Activated CD4-positive, alpha-beta T cell treated with anti-CD3 and anti-CD28 coated beads, Interleukin-2, amount 50 U/mL, for 48 hours (primary cell): ENCODE data around the gene LRIG1.

Experiments used
- DNase-seq, 2 experiments: peaks; one replicate each; pipeline ENCODE4 v3.0.0-alpha.2; 2020

LRIG1 gene

DNA sequence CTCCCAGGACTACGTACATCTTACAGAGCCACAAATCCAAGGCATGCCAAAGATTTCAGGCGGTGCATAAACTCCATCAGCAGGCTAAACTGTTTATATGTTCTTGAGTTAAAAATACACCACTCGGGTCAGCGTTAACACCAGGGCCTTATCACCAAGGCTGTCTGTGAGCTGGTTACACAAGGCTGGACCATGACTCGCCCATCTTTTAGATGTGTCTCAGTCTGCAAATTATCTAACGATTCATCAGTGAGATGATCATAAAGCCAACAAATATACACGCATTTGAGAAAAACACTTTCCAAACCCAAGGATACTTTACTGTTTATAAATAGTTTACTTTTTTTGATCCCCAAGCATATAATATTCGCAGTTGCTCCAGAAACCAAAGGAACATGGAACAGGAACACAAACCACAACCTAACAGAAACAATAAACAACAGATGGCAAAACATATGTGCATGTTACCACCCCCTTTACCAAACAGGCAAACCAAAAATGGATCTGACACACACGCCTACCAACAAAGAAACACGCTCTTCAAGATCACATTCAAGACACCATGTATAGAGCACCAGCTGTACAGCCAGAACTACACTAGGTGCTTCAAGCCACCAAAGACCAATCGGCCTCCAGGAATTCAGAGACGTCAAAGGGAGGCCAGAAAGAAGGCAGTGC is 15.4 kb downstream of the LRIG1 start:
- no peak for DNase-seq

DNA sequence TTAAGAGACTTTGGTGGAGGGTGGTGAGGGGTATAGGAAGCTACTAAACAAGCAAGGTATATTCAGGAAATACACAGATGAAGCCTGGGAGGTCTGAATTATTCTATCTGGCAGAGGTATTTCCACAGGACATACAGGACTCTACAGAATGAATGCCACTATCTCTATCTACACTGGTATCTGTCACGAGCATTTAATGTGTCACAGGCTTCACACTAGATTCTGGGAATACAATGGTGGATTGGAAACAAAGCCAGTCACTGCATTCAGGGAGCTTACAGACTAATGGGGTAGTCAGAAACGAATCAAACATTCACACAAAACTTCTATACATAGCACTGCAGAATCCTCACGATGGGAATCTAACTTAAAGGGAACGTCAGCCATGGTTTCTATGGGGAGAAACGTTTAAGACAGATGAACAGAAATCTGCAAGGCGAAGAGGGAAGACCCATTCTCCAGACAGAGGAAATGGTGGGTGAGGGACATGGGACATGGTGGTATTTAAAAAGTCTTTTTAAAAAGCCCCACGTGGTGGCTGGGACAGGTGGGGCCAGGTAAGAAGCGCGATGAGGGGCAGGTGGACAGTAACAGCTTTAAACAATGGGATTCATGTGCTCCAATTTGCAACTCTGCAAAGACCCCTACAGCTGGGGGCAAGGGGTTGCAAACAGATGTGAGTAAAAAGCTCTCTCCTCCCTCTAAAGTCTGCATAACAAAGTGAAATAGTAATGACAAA is 16.5 kb downstream of the LRIG1 start:
- DNase-seq: no peak

DNA sequence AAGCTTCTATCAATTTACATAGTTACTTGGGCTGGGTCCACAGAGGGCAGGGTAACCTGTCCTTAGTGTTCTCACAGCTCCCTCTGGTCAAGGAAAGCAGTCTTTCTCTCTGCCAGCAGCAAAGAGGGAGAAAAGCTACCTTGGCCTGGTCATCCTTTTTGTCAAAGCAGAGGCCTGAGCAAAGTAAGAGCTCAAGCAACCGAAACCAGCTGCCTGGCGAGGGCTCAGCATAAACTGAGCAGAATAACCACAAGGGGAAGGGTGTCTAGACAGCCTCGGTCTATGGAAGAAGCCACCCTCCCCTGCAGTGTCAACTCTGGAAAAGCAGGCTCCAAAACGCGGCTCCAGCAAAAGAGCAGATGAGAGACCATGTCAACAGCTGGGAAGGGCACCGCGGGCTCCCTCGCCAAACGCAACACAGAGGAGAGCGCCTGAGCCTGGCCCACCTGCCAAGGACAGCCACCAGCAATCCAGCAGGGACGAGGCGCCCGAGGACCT is 17.4 kb downstream of the LRIG1 start:
- no peak for DNase-seq

DNA sequence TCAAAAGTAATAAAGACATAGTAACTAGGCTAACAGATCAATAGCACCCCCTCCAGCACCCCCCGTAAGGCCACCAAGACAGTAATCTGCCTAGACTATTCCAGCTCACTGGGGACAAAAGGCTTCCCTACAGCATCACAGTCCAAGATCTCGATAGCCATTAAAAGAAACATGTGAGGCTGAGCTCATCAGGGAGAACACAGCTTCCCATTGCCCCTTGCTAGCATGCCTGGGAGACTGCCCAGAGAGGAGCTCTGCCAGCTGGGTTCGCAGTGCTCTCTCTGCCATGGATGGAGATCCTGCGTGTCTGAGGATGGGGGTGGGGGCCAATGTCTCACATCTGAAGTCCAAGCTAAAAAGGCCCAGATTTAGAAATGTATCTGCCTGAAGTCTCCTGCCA is 17.8 kb downstream of the LRIG1 start:
- DNase-seq: no peak

DNA sequence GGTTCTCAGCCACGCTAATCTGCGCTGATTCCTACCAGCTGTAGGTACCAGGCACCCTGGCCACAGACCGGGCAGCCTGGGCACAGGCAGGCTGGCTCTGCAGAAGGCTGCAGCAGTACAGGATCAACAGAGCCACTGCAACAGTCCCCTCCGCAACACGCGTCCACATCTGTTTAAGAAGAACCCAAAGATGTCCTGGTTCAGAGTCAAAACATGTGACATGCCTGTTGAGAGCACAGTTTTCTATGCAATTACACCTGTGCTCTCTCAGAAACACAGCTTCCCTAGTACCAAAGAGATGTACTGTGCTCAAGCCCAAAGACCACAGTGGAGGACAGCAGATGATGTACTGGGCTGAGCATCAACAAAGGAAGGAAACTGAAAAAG is 18.8 kb downstream of the LRIG1 start:
- no peak for DNase-seq

DNA sequence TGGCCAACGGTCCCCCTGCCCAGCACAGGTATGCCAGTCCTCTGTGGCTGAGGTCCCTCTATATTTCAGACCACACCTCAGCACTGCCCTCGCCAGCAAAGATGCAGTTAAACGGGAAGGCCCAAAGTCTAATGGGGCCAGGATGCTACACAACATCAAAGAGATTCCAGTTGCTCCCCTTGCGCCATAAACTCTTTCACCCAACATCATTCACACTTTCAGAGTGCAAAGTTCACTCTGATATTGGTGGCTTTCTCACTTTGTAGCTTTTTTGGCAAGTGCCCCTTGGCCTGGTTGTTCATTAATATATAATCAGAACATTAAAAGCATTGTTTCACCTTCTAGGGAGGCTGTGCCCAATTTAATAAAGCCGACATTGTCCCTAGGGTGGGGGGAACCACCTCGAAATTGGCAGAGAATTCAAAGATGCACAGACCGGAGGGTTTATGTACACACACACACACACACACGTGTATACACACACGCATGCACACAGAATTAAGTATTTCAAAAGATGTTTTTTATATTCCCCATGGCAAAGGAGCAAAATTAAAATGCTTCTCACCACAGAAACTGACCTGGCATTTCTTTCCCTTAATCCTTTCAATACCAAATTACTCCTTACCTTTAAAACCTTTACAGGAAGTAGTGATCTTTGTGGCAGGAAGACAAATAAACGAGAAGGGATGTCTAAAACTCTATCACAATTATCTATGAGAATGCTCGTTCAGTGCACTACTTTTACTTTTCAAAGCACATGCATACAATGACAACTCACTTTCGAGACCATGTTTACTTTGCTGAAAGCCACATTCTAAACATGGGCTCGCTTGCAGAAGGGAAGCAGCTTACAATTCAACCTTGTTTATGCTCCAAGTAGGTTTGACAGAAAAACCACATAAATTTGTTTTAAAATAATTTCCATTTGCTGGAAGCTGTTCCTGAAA is 19.5 kb downstream of the LRIG1 start:
- no peak for DNase-seq

DNA sequence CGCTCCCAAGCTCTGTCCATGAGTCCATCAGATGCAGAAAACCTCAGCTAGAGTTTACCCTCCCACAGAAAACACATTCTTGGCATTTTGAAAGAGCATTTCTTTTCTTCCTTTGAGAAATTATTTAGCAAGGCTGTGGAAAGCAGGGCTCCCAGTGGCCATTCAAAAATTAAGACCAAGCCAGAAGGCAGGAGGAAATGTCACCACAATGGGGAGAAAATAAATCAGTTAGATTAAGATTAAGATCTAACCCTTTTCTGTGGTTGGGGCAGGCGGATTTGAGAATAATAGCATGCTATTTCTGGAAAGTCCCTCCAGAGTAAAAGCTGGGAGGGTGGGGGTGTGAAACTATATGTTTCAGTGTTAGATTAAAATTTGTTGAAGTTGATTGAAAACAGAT is 20.2 kb downstream of the LRIG1 start:
- peak in 1 of 2 experiments; percentile 41 for DNase-seq

DNA sequence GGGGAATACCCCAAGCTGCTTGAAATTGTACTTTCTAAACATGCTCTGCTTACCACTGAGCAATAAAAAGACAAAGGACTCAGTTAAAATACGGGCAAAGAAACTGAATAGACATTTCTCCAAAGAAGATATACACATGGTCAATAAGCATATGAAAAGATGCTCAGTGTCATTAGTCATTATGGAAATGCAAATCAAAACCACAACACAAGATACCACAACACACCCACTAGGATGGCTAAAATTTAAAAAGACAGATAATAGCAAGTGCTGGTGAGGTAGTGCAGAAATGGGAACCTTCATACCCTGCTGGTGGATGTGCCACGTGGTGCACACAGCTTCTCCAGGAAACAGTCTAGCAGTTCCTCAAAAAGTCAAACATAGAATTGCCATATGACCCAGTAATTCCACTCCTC is 21.3 kb downstream of the LRIG1 start:
- no peak for DNase-seq

DNA sequence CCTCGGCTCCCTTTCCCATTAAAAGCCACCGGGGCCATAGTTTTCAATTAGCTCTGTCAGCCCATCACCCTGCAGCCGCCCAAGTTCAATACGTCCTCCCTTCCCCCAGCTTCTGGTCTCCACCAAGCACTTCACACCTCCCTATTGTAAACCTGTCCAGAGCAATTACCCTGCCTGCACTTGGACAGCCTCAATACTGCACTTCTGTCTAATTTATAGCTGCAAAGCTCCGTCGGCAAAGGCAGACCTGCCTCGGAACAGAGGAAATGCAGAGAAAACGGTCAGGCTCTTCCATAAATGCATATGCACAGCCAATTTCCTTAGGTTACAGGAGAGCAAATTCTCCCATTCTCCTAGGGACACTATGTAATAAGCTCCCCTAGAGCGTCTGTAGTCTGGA is 21.9 kb downstream of the LRIG1 start:
- no peak for DNase-seq

DNA sequence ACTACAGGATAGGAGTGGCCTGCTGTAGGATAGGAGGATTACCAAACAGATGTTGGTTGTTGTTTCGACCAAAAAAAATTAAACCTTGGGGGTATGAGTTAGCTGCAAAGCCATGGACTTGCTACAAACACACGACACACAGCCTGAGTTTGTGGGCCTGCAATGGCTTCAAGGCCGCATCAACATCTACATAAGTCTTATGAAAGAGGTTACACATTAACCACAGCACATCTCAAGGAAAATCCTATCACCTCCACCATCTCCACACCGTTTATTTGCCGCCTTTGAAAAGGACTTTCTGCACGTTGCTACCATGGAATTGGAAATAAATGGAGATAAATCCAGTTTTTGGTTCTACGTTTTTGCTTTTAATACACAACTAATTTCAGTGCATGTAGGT is 23.0 kb downstream of the LRIG1 start:
- DNase-seq: no peak

DNA sequence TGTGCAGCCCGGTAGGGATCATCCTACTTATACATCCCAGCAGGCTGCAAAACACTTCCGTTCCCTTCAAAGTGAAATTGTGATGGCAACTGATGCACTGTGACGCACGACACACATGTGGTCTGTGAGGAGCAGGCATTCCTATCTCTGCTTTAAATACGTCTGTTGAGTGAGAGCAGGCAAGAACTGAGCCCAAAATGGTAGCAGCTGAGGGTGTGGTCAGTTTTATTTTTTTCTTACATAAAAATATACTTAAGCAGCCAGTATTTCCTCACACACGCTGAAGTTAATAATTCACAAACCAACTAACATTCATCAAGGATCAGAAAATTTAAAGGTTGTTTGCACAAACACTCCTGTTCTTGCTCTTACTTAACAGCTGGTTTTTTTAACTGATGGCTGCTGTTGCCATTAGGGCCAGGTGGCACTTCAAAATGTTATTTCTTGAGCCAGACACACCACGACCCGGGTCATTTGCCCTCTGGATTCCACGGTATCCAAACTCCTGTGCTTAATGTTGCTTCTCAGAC is 23.9 kb downstream of the LRIG1 start:
- DNase-seq: no peak

DNA sequence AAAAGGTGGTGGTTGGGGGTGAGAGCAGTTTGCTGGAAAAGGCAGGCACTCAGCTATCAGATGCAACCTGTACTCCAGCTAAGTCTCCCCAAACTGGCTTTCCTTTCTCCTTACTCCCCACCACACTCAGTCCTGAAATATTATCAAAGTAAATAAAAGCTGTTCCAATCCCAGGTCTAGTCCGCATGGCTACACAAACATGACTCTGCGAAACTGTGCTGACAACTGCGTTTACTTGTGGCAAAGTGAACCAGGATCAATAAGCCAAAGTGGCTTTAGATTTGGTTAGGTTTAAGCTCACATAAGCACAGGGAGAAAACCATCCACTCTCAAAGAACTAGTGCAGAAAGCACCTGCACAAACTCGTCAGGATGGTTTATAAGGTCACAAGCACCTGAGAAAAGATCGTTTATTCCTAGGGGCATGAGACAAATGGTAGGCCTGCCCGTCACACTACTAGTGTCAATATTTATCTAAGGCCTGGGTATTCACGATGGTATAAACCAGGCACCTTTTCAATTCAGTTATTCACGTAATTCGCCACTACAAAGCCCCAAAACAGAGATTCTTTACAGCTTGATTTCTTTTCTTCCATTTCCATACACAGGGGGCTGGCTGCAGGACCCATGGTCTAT is 25.3 kb downstream of the LRIG1 start:
- DNase-seq: no peak

DNA sequence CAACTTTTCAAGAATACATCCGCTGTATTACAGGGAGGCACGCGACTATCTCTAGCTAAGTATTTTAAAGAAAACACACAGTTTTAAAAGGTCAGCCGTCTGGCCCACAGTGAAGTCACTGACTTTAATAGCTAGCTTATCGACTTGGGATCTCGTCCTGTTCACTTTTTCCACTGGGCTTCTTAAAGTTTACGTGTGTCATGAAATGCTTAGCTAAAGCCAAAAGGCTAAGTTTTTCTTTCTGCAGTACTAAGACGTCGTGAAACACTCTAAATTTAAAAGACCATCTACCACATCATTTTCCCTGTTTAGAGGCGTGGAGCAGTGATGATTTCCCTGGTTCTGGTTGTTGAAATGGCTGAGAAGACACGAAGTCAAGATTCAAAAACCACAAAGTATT is 27.1 kb downstream of the LRIG1 start:
- DNase-seq: peak in 1 of 2 experiments; percentile 44

DNA sequence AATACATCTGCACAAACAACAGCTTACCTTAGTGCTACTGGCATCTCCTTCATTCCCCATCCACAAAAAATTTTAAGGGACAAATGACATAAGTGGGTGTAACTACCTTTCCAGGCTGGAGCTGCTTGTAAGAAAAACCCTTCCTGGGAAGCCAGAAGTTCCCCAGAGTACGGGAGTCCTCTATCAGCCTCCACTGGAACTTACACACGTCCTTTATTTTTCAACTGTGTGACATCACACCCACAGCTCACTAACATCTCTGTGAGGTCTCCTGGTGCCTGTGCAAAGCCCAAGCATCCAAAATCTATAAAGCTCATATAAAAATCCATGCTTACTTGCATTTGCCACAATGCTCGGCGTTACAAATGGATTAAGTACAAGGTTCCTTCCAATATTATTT is 27.6 kb downstream of the LRIG1 start:
- no peak for DNase-seq

DNA sequence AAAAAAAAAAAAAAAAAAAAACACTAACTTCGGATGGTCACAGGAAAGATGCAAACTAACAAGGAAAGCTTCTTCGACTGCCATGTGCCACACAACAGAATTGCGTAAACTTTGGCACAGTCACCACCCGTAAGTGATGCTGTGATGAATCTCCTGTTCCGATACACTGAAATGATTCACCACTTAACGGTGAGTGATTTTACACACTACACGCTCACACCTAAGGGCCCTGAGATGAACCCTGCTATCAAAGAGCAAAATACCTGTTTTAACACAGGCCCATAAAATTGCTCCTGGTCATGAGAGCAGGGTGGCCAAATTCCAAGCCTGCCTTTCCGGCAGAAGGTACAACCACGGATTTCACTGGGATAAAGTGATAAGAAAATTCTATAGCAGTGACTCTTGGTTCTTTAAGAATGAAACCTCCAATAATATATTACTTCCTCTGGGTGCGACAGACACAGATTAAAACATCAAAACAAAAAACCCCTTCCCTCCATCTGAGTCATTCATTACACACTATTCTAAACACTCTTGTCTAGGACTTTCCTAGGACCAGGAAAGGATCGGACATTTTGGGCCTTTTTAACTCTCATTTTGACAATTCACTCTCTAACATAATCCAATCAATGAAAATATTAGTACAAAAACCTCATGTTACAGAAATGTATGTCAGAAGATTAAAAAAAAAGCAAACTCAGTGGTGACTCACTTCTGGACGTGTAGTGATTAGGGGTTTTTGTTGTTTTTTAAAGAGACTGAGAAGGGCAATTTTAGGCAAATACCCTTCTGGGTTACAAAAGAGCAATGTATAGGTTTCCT is 28.3 kb downstream of the LRIG1 start:
- peak; percentile 37 to 51 for DNase-seq

DNA sequence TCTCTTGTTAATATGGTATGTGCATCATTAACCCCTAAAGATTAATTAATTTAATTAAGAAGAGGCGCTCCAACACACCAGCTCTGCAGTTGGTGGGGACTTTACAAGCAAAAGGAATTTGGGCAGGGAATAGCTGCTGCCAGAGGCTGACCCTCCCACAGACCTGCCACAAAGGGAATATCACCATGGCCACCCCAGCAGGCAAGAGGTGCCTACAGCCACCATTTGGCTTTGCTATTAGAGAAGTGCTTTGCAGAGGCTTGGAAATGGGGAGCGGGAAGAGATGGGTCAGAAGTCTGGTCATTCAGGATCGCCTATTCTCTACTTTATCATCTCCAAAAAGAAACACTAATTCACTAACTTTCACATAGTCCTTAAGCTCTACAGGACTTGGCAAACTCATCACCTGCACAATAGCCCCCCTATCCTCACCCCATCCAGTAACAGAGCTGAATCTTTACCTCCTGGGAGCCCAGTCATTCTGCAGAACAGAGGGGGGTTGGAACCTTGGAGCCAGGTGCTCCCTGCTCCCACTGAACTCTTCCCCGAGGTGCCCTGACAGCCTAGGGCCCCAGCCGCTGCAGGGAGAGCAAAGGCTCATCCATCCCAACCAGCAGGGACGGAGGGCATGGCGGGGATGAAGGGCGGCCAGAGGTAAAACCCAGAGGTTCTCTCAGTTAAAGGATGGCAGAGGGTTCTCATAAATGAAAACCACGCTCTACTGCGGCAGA is 29.7 kb downstream of the LRIG1 start:
- no peak for DNase-seq

DNA sequence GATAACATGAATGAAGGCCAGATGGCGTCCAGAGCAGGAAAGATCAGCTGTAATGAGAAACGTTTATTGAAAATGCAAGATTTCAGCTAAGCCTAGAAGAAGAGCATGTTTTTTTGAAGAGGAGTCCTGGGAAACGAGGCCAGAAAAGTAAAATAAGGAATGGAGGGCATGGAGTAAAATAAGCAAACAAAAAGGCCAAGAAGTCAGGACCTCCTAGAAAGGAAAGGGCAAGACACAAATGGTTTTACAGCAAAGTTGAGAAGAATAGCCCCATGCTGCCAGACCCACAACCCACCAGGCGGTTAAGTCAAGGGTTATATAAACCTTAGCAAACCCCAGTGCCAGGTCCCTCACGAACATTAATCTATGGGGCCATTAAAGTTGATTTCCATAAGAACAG is 30.5 kb downstream of the LRIG1 start:
- no peak for DNase-seq

DNA sequence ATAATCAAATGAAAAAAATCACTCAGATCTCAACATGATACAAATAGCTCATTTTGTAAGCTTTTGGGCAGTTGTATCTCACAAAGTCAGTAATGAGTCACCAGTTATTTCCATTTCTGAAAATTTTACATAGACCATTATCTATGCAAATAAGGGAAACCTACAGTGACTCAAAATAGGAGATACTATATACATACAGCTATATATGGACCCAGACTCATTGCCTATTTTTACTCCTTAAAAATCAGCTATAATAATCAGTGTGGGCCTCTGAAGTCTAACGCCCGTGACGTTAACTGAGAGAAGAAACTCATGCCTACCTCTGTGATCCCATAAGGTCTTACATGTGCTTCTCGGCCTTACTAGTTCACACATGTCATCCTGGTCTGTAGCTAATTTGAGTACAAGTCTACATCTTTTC is 31.6 kb downstream of the LRIG1 start:
- no peak for DNase-seq

DNA sequence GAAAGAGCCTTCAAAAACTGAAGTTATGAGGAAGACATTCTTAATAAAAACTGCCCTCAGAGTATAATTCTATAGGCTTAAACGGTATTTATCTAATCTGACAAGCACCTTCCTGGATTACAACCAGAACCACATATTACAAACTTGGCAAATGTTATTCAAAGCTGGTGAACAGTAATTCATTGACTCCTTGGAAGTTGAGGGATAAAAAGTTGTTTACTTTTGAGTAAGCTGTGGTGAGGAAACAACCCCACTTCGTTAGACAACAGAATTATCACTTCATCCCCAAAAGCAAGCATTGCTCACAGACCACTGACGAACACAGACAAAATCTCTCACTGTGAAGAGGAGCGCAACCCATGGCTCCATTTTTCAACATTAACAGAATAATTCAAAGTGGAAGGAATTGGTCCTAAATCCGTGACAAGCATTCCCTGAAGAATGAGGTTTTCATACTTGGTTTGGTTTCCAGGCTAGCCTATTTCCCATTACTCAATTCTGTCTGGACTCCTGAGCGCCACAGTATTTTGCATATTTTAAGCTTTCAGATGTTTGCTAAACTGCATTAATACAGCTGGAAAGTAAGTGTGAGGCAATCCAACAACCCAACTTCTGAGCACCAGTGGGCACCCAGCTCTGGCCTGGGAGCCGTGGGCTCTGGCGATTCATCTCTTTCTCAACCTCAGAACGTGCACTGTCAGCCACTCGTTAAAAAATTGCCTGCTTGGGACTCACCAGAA is 32.7 kb downstream of the LRIG1 start:
- no peak for DNase-seq

DNA sequence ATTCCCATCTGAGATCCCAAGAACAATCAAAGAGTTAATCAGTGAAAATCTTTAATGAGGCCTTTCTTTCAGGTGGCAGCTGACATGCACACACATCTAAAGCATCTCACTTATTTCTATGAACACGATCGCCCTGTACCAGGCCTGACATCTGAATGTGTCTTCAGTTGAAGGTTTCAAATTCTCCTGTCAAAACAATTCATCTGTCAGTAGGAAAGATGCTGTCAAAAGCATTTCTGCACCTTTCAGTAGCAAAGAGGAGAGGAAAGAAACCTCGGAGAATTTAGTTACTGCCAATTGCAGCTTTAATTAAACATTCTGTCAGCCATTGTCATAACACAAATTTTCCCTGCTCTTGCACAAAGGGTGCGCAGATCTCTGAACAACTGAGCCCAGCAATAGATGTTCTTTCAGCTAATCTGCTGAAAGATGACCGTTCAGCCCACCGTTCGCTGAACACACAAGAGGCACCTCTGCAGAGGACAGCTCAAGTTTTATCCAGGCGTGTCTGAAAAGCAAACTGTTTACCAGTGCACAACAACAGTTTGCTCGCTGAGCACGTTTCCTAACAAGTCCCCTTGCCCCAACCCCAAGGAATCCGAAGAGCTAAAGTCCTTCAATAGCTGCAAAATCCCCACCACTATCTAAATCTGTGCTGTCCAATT is 34.1 kb downstream of the LRIG1 start:
- no peak for DNase-seq
